HS-5 (cell line): Measurements from ENCODE around the gene SPAG9.

Source experiments
- DNase-seq: peaks from one replicate; pipeline ENCODE4 v3.0.0-alpha.2; 2012; ENCODE audit warnings: low read depth

SPAG9 gene

GRCh38 chr17:51120739-51121619 is at the start of gene SPAG9:
Gene SPAG9 (minus strand): TSS chr17:51120868. CDS start chr17:51120656, 212 bp downstream.
- peak; percentile 82 for DNase-seq

GRCh38 chr17:51169340-51169739 is 48.7 kb upstream of the SPAG9 start:
- no peak for DNase-seq

GRCh38 chr17:51166987-51167931 is 46.6 kb upstream of the SPAG9 start:
- no peak for DNase-seq

GRCh38 chr17:51166198-51166986 is 45.7 kb upstream of the SPAG9 start, which contains the start of gene NME2:
Gene NME2 (plus strand): TSS chr17:51166411. CDS start chr17:51166831, 420 bp downstream.
- peak; percentile 52 for DNase-seq

GRCh38 chr17:51165680-51166197 is 45.1 kb upstream of the SPAG9 start:
- DNase-seq = peak; percentile 13

- no peak for DNase-seq
Measured at GRCh38 chr17:51164911-51165679, 44.4 kb upstream of the SPAG9 start.

- DNase-seq = no peak
Measured at GRCh38 chr17:51161541-51161940, 40.9 kb upstream of the SPAG9 start.

- no peak for DNase-seq
Measured at GRCh38 chr17:51159604-51160003, 38.9 kb upstream of the SPAG9 start.

GRCh38 chr17:51155416-51155815 is 34.7 kb upstream of the SPAG9 start:
- DNase-seq = no peak

- no peak for DNase-seq
Measured at GRCh38 chr17:51154176-51154575, 33.5 kb upstream of the SPAG9 start.

- DNase-seq = peak; percentile 94
Measured at GRCh38 chr17:51153210-51154072, 32.8 kb upstream of the SPAG9 start, which contains the start of gene NME1. Gene NME1 (plus strand): TSS chr17:51153559. CDS start chr17:51155655, 2,096 bp downstream.

GRCh38 chr17:51152766-51153209 is 32.1 kb upstream of the SPAG9 start:
- DNase-seq = no peak

- no peak for DNase-seq
Measured at GRCh38 chr17:51150932-51151331, 30.3 kb upstream of the SPAG9 start.

- DNase-seq = no peak
Measured at GRCh38 chr17:51149163-51149562, 28.5 kb upstream of the SPAG9 start.

- no peak for DNase-seq
Measured at GRCh38 chr17:51147650-51148049, 27.0 kb upstream of the SPAG9 start.

GRCh38 chr17:51144266-51145022 is 23.8 kb upstream of the SPAG9 start:
- no peak for DNase-seq

GRCh38 chr17:51142597-51142996 is 21.9 kb upstream of the SPAG9 start:
- no peak for DNase-seq

GRCh38 chr17:51135956-51136355 is 15.3 kb upstream of the SPAG9 start:
- DNase-seq = no peak

- DNase-seq = no peak
Measured at GRCh38 chr17:51133365-51133764, 12.7 kb upstream of the SPAG9 start.
